ENCODE results near the gene ZCCHC3. TPM values are rescaled to one million over a fixed set of nuclear protein-coding genes. Genes with fewer than 3 reads are reported as not detected.

The ZCCHC3 gene
- total RNA-seq, 2 experiments from 2014 or later: 19.3 to 19.5 TPM

DNA sequence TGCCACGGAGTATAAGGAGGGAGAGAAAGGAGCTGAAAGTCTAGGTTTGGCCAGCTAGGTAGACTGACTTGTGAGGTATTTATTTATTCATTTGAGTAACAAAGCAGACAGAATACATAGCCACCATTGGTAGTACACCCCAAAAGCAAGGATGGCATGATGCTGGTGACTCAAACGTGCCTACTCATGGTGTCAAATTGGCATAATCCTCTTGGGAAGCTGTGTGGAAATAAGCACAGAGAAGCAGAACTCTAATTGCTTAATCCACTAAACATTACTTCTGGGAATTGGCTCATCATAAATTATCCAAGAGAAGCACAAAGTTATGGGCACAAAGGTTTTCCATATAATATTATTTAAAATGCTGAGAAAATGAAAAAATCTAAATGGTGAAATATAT is 37.4 kb upstream of the ZCCHC3 start:
- CTCF ChIA-PET: no interaction called here
- intact Hi-C loops (cut with DNase I, micrococcal nuclease): no loop called here

DNA sequence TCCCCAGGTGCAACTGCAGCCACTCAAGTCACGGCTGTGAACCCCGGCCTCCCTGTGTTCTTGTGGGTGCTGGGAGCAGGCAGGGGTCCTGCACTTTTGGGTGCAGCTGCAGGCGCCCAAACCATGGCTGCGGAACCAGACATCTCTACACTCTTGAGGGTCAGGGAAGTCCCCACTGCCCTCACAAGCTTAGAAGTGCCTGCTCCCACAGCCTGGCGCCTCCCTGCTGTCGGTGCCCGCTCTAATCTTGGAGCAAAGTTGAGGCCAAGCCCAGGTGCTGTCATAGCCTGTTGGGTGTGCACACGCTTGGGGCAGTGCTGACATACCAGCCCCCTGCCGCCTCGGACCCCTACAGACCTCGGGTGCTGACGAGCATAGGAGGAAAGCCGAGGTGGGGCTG is 33.7 kb upstream of the ZCCHC3 start:
- H3K27me3 Mint-ChIP-seq: peaks cover 4% of the 10 kb centered on the region
- no peaks in the 10 kb centered on the region for H3K9me3 Mint-ChIP-seq
- Histone ChIP-seq H3K4me3 (ENCODE audit: low read length) (no peak overlapping the region), H3K36me3 (ENCODE audit: insufficient read depth, low read length) (no peaks in the 10 kb centered on the region), H3K4me1 (ENCODE audit: insufficient read depth, low read length) (peaks cover 8% of the 10 kb centered on the region), H3K27ac (ENCODE audit: low read depth in 1 of 2, low read length in 2 of 2) (no peak overlapping the region), H3K9me3 (ENCODE audit: control insufficient read depth in 1 of 2, insufficient read depth in 1 of 2, low read length in 2 of 2) (no peaks in the 10 kb centered on the region), H3K27me3 (ENCODE audit: control insufficient read depth in 1 of 2, insufficient read depth in 2 of 2, low read length in 2 of 2) (no peaks in the 10 kb centered on the region)
- peaks cover 16% of the 10 kb centered on the region for H3K4me1 Mint-ChIP-seq (ENCODE audit: low read depth)
- CTCF ChIA-PET: no interaction called here
- POLR2A ChIA-PET: no interaction called here
- intact Hi-C loops (cut with DNase I, micrococcal nuclease): no loop called here
- no peak overlapping the region for H3K4me3 Mint-ChIP-seq
- DNase-seq (no peak), ATAC-seq (ENCODE audit: poor library complexity) (no peak)
- no peak overlapping the region for H3K27ac Mint-ChIP-seq
- H3K36me3 Mint-ChIP-seq (ENCODE audit: low read depth): no peaks in the 10 kb centered on the region
- TF ChIP-seq, protein P1, sequence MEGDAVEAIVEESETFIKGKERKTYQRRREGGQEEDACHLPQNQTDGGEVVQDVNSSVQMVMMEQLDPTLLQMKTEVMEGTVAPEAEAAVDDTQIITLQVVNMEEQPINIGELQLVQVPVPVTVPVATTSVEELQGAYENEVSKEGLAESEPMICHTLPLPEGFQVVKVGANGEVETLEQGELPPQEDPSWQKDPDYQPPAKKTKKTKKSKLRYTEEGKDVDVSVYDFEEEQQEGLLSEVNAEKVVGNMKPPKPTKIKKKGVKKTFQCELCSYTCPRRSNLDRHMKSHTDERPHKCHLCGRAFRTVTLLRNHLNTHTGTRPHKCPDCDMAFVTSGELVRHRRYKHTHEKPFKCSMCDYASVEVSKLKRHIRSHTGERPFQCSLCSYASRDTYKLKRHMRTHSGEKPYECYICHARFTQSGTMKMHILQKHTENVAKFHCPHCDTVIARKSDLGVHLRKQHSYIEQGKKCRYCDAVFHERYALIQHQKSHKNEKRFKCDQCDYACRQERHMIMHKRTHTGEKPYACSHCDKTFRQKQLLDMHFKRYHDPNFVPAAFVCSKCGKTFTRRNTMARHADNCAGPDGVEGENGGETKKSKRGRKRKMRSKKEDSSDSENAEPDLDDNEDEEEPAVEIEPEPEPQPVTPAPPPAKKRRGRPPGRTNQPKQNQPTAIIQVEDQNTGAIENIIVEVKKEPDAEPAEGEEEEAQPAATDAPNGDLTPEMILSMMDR (IDR thresholded peaks at IDR 0.05): no peak

More for the DNA sequence above, 37.4 kb upstream of the ZCCHC3 start:
- Histone ChIP-seq H3K27ac (ENCODE audit: low read depth in 1 of 2, low read length in 2 of 2) (no peak overlapping the region), H3K27me3 (ENCODE audit: control insufficient read depth in 1 of 2, insufficient read depth in 2 of 2, low read length in 2 of 2) (no peaks in the 10 kb centered on the region), H3K4me3 (ENCODE audit: low read length) (no peak overlapping the region), H3K4me1 (ENCODE audit: insufficient read depth, low read length) (no peaks in the 10 kb centered on the region), H3K36me3 (ENCODE audit: insufficient read depth, low read length) (no peaks in the 10 kb centered on the region), H3K9me3 (ENCODE audit: control insufficient read depth in 1 of 2, insufficient read depth in 1 of 2, low read length in 2 of 2) (no peaks in the 10 kb centered on the region)
- DNase-seq (no peak), ATAC-seq (ENCODE audit: poor library complexity) (no peak)
- Mint-ChIP-seq H3K27me3 (no peaks in the 10 kb centered on the region), H3K36me3 (ENCODE audit: low read depth) (no peaks in the 10 kb centered on the region), H3K9me3 (no peaks in the 10 kb centered on the region), H3K4me3 (no peak overlapping the region), H3K27ac (no peak overlapping the region), H3K4me1 (ENCODE audit: low read depth) (peaks cover 7% of the 10 kb centered on the region)
- TF ChIP-seq, protein P1 (IDR thresholded peaks at IDR 0.05): no peak
- POLR2A ChIA-PET: no interaction called here

DNA sequence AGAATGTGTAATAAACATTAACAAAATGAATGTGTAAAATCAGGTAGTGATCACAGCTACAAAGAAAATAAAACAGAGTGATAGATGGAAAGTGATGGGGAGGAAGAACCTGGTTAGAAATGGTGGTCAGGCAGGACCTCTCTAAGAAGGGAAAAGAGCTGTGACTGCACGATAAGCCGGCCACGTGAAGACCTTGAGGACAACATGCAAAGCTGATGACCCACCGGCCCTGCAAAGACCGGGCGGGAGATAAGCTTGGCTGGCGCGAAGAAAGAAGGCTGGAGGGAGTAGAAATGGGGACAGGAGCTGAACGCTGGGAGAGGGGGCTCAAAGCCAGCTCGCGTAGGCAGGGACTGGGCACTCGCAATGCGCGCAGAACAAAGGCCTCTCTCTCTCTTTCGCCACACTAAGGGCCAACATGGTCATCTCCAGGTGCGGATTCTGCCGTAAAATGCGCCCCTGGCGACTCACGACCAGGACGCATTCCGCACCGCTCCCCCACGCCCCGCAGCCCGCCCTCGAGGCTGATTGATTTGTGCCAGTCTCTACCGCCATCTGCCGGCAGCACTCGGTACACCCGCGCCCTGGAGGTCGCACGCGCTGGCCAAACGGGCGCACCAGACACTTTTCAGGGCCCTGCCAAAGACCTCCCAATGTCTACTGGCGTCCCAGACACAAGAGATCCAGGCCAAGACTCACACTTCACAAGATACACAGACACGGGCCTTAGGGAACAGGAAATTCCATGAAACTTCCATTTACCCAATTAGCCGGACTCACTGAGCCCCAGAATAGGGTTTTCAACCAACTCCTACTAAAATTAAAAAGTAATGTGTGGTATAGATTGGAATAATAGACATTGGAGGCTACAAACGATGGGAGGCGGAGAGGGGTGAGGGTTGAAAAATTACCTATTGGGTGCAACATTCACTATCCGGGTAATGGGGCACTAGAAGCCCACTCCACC is 30.5 kb upstream of the ZCCHC3 start:
- peaks cover 10% of the 10 kb centered on the region for H3K4me1 Mint-ChIP-seq (ENCODE audit: low read depth)
- ChIA-PET POLR2A (interaction anchor here (0.9 to 1.1 kb wide), 3 partner anchors 9 to 31 kb away, joined by 3 to 6 read pairs (median 5); no protein-coding TSS in a partner anchor), CTCF (interaction anchor here (0.6 to 3.2 kb wide), 6 partner anchors 28 to 63 kb away, joined by 3 to 38 read pairs (median 4); partner anchors contain the start of gene ZCCHC3)
- H3K9me3 Mint-ChIP-seq: no peaks in the 10 kb centered on the region
- H3K27me3 Mint-ChIP-seq: peaks cover 4% of the 10 kb centered on the region
- no peaks in the 10 kb centered on the region for H3K36me3 ChIP-seq (ENCODE audit: insufficient read depth, low read length)
- H3K4me1 ChIP-seq (ENCODE audit: insufficient read depth, low read length): peaks cover 8% of the 10 kb centered on the region
- no peaks in the 10 kb centered on the region for H3K36me3 Mint-ChIP-seq (ENCODE audit: low read depth)
- ATAC-seq (ENCODE audit: poor library complexity): peak; percentile 100
- H3K4me3 Mint-ChIP-seq: peak overlapping the region; percentile 86
- H3K9me3 ChIP-seq (ENCODE audit: control insufficient read depth in 1 of 2, insufficient read depth in 1 of 2, low read length in 2 of 2): no peaks in the 10 kb centered on the region
- TF ChIP-seq, protein P1 (IDR thresholded peaks at IDR 0.05): peak; percentile 96
- peak overlapping the region; percentile 57 for H3K4me3 ChIP-seq (ENCODE audit: low read length)
- no peaks in the 10 kb centered on the region for H3K27me3 ChIP-seq (ENCODE audit: control insufficient read depth in 1 of 2, insufficient read depth in 2 of 2, low read length in 2 of 2)
- intact Hi-C loops (cut with DNase I, micrococcal nuclease): loop anchor here (1.0 to 2.0 kb wide), 3 partner anchors 58 to 64 kb away; no protein-coding TSS in a partner anchor
- H3K27ac ChIP-seq (ENCODE audit: low read depth in 1 of 2, low read length in 2 of 2): no peak overlapping the region
- peak; percentile 82 to 94 (median 87) for DNase-seq
- no peak overlapping the region for H3K27ac Mint-ChIP-seq
